NB4 (cell line): Measurements from ENCODE around the gene SLC26A8.

Experiments used
- DNase-seq: peaks from one replicate; pipeline ENCODE4 v3.0.0; 2010; ENCODE audit warnings: low read depth
- H3K4me3 ChIP-seq: one replicate; pipeline ENCODE4 v1.5.1; 2011; ENCODE audit warnings: mild to moderate bottlenecking, low read depth, low read length, moderate library complexity
- MYC ChIP-seq: IDR thresholded peaks from 2 replicates; pipeline ENCODE4 v1.6.1; 2011; ENCODE audit warnings: low read depth, low read length
- POLR2A ChIP-seq: IDR thresholded peaks from 2 replicates; pipeline ENCODE4 v1.6.1; 2011; ENCODE audit warnings: mild to moderate bottlenecking; ENCODE audit not compliant: insufficient read length; ENCODE audit errors: extremely low read depth
- TF ChIP-seq, protein P1 (sequence below): IDR thresholded peaks from 2 replicates; pipeline ENCODE4 v1.6.1; 2011; ENCODE audit warnings: low read depth, low read length
- TF ChIP-seq, protein P2 (sequence below): IDR thresholded peaks from one replicate; pipeline ENCODE4 v1.5.1; 2012; ENCODE audit warnings: low read depth, low read length

The SLC26A8 gene

DNA sequence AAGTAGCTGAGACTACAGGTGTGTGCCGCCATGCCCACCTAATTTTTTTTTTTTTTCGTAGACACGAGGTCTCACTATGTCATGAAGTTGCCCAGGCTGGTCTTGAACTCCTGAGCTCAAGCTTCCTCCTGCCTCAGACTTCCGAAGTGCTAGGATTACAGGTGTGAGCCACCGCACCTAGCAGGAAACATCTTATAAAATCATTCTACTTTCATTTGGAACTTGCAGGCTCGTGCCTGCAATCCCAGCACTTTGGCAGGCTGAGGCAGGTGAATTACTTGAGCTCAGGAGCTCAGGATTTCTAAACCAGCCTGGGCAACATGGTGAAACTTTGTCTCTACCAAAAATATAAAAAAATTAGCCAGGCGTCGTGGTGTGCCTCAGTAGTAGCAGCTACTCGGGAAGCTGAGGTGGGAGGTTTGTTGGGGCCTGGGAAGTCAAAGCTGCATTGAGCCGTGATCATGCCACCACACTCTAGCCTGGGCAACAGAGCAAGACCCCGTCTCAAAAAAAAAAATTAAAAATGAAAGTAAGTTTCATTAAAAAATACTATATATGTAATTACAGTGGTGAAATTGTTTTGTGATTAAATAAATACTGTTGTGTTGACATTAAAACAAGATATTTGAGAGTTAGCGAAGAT lies 18.3 kb upstream of the SLC26A8 start:
- TF ChIP-seq, protein P1, sequence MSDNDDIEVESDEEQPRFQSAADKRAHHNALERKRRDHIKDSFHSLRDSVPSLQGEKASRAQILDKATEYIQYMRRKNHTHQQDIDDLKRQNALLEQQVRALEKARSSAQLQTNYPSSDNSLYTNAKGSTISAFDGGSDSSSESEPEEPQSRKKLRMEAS: no peak
- TF ChIP-seq, protein P2, sequence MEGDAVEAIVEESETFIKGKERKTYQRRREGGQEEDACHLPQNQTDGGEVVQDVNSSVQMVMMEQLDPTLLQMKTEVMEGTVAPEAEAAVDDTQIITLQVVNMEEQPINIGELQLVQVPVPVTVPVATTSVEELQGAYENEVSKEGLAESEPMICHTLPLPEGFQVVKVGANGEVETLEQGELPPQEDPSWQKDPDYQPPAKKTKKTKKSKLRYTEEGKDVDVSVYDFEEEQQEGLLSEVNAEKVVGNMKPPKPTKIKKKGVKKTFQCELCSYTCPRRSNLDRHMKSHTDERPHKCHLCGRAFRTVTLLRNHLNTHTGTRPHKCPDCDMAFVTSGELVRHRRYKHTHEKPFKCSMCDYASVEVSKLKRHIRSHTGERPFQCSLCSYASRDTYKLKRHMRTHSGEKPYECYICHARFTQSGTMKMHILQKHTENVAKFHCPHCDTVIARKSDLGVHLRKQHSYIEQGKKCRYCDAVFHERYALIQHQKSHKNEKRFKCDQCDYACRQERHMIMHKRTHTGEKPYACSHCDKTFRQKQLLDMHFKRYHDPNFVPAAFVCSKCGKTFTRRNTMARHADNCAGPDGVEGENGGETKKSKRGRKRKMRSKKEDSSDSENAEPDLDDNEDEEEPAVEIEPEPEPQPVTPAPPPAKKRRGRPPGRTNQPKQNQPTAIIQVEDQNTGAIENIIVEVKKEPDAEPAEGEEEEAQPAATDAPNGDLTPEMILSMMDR: no peak
- TF ChIP-seq MYC: no peak
- no peak for TF ChIP-seq POLR2A
- no peak for DNase-seq
- no peak overlapping the region for H3K4me3 ChIP-seq

DNA sequence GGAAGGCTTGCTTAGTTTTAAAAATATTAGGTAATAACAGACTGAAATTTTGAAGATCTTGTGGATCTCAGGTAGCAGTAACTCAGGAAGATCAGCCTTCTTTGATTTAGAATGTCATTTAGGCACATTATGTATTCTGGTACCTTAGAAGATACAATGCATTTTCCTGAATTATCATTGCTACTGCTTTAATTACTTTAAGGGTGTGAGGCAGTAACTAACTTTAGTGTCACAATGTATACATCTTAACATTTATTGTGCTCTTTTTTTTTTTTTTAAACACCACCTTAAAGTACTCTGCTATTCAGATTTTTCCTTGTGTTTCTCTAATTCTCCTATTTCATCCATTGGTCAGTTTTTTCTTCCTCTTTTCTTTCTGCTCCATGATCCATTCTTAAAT lies 16.5 kb upstream of the SLC26A8 start:
- DNase-seq: no peak
- TF ChIP-seq MYC (no peak), POLR2A (no peak)
- TF ChIP-seq, protein P2: no peak
- TF ChIP-seq, protein P1: no peak
- H3K4me3 ChIP-seq: no peak overlapping the region

DNA sequence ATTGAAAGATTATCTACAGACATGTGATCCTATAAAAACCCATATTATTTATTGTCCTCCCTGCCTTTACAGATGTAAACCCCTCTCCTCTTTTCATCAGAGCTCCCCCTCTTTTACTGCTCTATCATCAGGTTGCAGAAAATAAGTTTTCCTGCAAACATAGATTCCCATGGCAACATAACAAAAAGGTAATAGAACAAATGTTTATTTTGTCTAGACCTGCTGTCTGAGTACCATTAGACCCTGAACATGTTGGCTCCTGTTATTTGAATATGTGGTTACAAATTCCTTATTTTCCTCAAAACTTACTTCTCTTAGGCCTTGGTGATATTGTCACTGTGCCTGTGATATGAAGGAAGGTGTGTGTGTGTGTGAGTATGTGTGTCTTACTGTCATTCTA lies 14.7 kb upstream of the SLC26A8 start:
- no peak for DNase-seq
- no peak for TF ChIP-seq POLR2A
- TF ChIP-seq, protein P1: no peak
- TF ChIP-seq, protein P2: no peak
- no peak for TF ChIP-seq MYC

DNA sequence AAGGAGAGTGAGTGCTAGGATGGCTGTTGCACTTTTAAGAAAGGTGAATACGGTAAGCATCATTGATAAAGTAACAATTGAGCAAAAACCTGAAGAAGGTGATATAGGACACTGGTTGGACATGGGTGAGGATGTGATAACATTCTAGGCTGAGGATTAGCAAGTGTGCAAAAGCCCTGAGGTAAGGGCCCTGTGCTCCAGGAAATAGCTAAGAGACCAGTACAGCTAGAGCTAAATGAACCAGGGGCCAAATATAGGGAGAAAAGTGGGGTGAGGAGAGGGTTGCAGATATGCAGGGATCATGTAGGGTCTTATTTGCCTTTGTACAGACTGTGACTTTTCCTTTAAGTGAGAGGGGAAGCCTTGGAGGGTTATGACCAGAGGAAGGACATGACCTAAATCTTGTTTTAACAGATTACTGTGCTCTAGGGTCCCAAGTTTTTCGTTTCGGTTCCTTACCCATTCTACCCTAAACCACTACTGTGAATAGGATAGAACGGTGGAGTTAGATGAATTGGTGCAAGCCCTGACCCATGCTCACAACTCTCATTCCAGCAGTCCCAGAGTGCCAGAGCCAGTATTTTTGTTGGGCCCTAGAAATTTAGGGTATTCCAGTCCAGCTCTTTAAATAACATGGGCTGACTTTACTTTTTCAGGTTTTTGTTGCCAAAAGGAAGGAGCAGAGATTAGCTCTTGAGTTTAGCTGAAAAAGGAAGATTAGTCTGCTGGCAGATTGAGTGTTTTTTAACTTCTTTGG lies 13.9 kb upstream of the SLC26A8 start:
- H3K4me3 ChIP-seq: no peak overlapping the region
- TF ChIP-seq POLR2A (no peak), MYC (no peak)
- TF ChIP-seq, protein P2: no peak
- TF ChIP-seq, protein P1: no peak
- DNase-seq: no peak

More for the DNA sequence above, 14.7 kb upstream of the SLC26A8 start:
- no peak overlapping the region for H3K4me3 ChIP-seq

DNA sequence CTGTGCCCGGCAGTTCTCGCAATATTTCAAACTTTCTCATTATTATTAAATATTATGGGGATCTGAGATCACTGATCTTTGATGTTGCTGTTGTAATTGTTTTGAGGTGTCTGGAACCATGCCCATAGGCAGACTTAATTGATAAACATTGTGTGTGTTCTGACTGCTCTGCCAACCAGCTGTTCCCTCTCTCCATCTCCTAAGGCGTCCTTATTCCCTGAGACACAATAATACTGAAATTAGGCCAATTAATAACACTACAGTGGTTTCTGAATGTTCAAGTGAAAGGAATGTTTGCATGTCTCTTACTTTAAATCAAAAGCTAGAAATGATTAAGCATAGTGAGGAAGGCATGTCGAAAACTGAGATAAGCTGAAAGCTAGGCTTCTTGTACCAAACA lies 10.8 kb upstream of the SLC26A8 start:
- H3K4me3 ChIP-seq: no peak overlapping the region

More for the DNA sequence above, 10.8 kb upstream of the SLC26A8 start:
- no peak for DNase-seq
- no peak for TF ChIP-seq MYC
- no peak for TF ChIP-seq POLR2A
- TF ChIP-seq, protein P2: no peak
- TF ChIP-seq, protein P1: no peak
